Activated B cell treated with CpG ODN at 0.5 μM for 24 hours (primary cell): Measurements from ENCODE around the gene RPN2. TPM values are rescaled to one million over a fixed set of nuclear protein-coding genes. Genes with fewer than 3 reads are reported as not detected.

ENCODE experiments used
- ATAC-seq: fragments of 200-7000 bp; cut with Tn5 transposase; one replicate; pipeline ENCODE4 v1.10.0; 2021; ENCODE audit warnings: low read depth, mild to moderate bottlenecking, moderate library complexity
- CTCF ChIA-PET: fragments of 350-600 bp; sonication (Branson Sonifier 250); formaldehyde crosslinking; loops from one replicate; lab custom pipeline; 2021; ENCODE audit warnings: antibody characterized with exemption; lab: Charles Lee
- POLR2A ChIA-PET: fragments of 350-600 bp; sonication (Branson Sonifier 250); formaldehyde crosslinking; loops from one replicate; lab custom pipeline; 2021; ENCODE audit warnings: antibody characterized with exemption; lab: Charles Lee
- DNase-seq: peaks from one replicate; pipeline ENCODE4 v3.0.0; 2022
- H3K27ac Mint-ChIP-seq: one replicate; pipeline ENCODE4 v1.8.0; 2020; ENCODE audit warnings: mixed read lengths
- H3K27me3 Mint-ChIP-seq: one replicate; pipeline ENCODE4 v1.8.0; 2021; ENCODE audit warnings: mixed read lengths
- H3K36me3 Mint-ChIP-seq: one replicate; pipeline ENCODE4 v1.8.0; 2021; ENCODE audit warnings: low read depth, mixed read lengths
- H3K4me1 Mint-ChIP-seq: one replicate; pipeline ENCODE4 v1.8.0; 2021; ENCODE audit warnings: mixed read lengths
- H3K4me3 Mint-ChIP-seq: one replicate; pipeline ENCODE4 v1.8.0; 2020; ENCODE audit warnings: mild to moderate bottlenecking, mixed read lengths
- H3K9me3 Mint-ChIP-seq: one replicate; pipeline ENCODE4 v1.8.0; 2020; ENCODE audit warnings: mixed read lengths
- intact Hi-C: fragments of 100-400 bp; cut with micrococcal nuclease; formaldehyde crosslinking; loops from one replicate; pipeline ENCODE4 v1.15.1; 2024
- total RNA-seq: library from RNA; stranded (reverse); gene quantifications from 2 replicates; pipeline ENCODE4 v1.2.3, GENCODE V29; 2022
- TF ChIP-seq, protein P1 (sequence below): fragments of 200-600 bp; IDR thresholded peaks from one replicate; pipeline ENCODE4 v1.8.0; 2022; ENCODE audit warnings: antibody characterized with exemption, mild to moderate bottlenecking

RPN2 gene
- total RNA-seq, 1 donor from 2014 or later, result 106 TPM

- intact Hi-C loops, result no loop called here
- no peak for DNase-seq
- no peak overlapping the region for H3K4me3 Mint-ChIP-seq
- ATAC-seq, result no peak
- TF ChIP-seq, protein P1, sequence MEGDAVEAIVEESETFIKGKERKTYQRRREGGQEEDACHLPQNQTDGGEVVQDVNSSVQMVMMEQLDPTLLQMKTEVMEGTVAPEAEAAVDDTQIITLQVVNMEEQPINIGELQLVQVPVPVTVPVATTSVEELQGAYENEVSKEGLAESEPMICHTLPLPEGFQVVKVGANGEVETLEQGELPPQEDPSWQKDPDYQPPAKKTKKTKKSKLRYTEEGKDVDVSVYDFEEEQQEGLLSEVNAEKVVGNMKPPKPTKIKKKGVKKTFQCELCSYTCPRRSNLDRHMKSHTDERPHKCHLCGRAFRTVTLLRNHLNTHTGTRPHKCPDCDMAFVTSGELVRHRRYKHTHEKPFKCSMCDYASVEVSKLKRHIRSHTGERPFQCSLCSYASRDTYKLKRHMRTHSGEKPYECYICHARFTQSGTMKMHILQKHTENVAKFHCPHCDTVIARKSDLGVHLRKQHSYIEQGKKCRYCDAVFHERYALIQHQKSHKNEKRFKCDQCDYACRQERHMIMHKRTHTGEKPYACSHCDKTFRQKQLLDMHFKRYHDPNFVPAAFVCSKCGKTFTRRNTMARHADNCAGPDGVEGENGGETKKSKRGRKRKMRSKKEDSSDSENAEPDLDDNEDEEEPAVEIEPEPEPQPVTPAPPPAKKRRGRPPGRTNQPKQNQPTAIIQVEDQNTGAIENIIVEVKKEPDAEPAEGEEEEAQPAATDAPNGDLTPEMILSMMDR, result no peak
- no peak overlapping the region for H3K27ac Mint-ChIP-seq
- no peaks in the 10 kb centered on the region for H3K9me3 Mint-ChIP-seq
- ChIA-PET POLR2A (no interaction called here), CTCF (no interaction called here)
- H3K36me3 Mint-ChIP-seq, result no peaks in the 10 kb centered on the region
- H3K4me1 Mint-ChIP-seq, result no peaks in the 10 kb centered on the region
- H3K27me3 Mint-ChIP-seq, result no peaks in the 10 kb centered on the region
Observed at GRCh38 chr20:37162646-37163045, 16.5 kb upstream of the RPN2 start.

DNA sequence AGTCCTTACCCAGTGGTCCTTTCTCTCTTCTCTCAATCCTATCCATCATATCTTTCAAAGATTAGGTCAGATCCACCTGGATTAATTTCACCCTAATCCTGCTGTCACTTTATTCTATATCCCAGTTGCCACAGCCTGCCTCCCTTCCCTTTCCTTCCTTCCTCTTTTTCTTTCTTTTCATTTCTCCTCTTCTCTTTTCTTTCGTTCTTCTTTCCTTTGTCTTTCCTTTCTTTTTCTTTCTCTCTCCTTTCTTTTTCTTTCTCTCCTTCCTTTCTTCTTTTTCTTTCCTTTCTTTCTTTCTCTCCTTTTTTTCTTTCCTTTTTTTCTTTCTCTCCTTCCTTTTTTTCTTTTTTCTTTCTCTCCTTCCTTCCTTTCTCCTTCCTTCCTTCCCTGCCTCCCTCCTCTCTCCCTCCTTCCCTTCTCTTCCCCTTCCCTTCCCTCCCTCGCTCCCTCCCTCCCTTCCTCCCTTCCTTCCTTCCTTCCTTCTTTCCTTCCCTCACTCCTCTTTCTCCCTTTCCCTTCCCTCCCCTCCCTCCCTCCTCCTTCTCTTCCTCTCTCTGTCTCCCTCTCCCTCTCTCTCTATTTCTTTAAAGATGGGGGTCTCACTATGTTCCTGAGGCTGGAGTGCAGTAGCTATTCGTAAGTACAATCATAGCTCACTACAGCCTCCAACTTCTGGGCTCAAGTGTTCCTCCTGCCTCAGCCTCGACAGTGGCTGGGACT lies 15.1 kb upstream of the RPN2 start:
- TF ChIP-seq, protein P1, result no peak
- Mint-ChIP-seq H3K4me1 (no peaks in the 10 kb centered on the region), H3K9me3 (no peaks in the 10 kb centered on the region), H3K27me3 (no peaks in the 10 kb centered on the region), H3K27ac (no peak overlapping the region), H3K36me3 (peaks cover 3% of the 10 kb centered on the region), H3K4me3 (no peak overlapping the region)
- ChIA-PET POLR2A (no interaction called here), CTCF (no interaction called here)
- intact Hi-C loops, result no loop called here
- DNase-seq (no peak), ATAC-seq (no peak)

DNA sequence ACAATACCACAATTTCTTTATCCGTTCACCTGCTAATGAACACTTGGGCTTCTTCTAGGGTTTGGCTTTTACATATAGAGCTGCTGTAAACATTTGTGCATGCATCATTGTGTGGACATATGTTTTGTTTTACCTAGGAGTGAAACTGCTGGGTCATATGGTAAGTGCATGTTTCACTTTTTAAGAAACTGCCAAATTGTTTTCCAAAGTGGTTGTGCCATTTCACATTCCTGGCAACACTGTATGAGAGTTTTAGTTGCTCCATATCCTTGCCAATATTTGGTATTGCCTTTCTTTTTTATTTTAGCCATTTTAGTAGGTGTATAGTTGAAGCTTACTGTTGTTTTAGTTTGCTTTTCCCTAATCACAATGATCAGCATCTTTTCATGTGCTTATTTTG lies 14.1 kb upstream of the RPN2 start:
- Mint-ChIP-seq H3K27ac (no peak overlapping the region), H3K36me3 (peaks cover 3% of the 10 kb centered on the region), H3K27me3 (no peaks in the 10 kb centered on the region), H3K4me1 (no peaks in the 10 kb centered on the region), H3K4me3 (no peak overlapping the region), H3K9me3 (no peaks in the 10 kb centered on the region)
- intact Hi-C loops, result no loop called here
- DNase-seq (no peak), ATAC-seq (no peak)
- POLR2A ChIA-PET, result no interaction called here
- CTCF ChIA-PET, result no interaction called here
- TF ChIP-seq, protein P1, result no peak

- Mint-ChIP-seq H3K4me3 (no peak overlapping the region), H3K4me1 (no peaks in the 10 kb centered on the region), H3K36me3 (peaks cover 3% of the 10 kb centered on the region), H3K27ac (no peak overlapping the region), H3K9me3 (no peaks in the 10 kb centered on the region), H3K27me3 (no peaks in the 10 kb centered on the region)
- DNase-seq, result no peak
- ChIA-PET POLR2A (no interaction called here), CTCF (interaction anchor here (0.6 kb wide), 1 partner anchor 777 kb away, joined by 4 read pairs; no protein-coding TSS in a partner anchor)
- ATAC-seq, result no peak
- TF ChIP-seq, protein P1, result no peak
- intact Hi-C loops, result no loop called here
Observed at GRCh38 chr20:37166867-37167266, 12.3 kb upstream of the RPN2 start.

DNA sequence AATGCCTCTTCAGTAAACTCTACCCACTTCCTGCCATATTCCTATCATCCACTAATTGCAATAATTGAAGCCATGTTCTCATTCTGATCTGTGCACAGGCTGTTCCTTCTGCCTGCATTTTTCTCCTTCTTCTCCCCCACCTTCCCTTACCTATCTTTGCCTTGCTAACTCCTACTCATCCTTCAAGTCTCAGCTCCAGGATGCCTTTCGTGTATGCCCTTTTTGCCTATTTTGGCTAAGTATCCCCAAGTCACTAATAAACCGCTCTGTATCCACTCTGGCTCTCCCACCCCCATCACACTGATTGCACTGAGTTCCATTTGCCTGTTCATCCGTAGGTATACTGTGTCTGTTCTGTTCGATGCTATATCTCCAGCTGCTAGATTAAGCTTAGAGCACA lies 6.3 kb upstream of the RPN2 start:
- ATAC-seq, result no peak
- Mint-ChIP-seq H3K4me3 (no peak overlapping the region), H3K27me3 (no peaks in the 10 kb centered on the region), H3K4me1 (peaks cover under 1% of the 10 kb centered on the region), H3K36me3 (peaks cover 4% of the 10 kb centered on the region), H3K27ac (no peak overlapping the region), H3K9me3 (no peaks in the 10 kb centered on the region)
- CTCF ChIA-PET, result no interaction called here
- no peak for DNase-seq
- TF ChIP-seq, protein P1, result no peak
- intact Hi-C loops, result no loop called here
- POLR2A ChIA-PET, result interaction anchor here (0.5 kb wide), 1 partner anchor 857 kb away, joined by 13 read pairs; no protein-coding TSS in a partner anchor
